Measurements from ENCODE around the gene XPR1. TPM values are rescaled to one million over a fixed set of nuclear protein-coding genes. Genes with fewer than 3 reads are reported as not detected.

XPR1 gene
- total RNA-seq, 6 experiments from 2014 or later, result 25.0 to 44.7 (median 34.0) TPM

DNA sequence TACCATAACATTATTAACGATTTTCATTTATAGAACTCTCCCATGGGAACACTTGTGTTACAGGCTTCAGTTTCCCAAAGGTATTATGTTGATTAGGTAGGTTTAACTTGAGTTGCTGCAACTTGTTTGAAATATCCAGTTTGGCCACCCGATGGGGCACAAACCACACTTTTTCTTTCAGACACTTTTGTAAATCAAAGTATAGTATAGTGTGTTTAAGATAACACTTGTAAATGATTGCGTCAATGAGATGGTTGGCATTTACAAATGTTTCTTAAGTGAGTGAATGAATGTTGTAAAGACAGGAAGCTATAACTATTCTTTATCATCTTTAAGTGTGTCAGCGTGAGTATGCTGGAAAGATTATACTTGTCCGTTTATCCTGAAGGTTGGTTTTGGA is 4.3 kb downstream of the XPR1 start:
- H3K4me3 Mint-ChIP-seq, result no peak overlapping the region
- no peaks in the 10 kb centered on the region for H3K9me3 Mint-ChIP-seq
- DNase-seq, result no peak
- no peaks in the 10 kb centered on the region for H3K27me3 Mint-ChIP-seq (ENCODE audit: insufficient read depth)
- TF ChIP-seq, protein P1, sequence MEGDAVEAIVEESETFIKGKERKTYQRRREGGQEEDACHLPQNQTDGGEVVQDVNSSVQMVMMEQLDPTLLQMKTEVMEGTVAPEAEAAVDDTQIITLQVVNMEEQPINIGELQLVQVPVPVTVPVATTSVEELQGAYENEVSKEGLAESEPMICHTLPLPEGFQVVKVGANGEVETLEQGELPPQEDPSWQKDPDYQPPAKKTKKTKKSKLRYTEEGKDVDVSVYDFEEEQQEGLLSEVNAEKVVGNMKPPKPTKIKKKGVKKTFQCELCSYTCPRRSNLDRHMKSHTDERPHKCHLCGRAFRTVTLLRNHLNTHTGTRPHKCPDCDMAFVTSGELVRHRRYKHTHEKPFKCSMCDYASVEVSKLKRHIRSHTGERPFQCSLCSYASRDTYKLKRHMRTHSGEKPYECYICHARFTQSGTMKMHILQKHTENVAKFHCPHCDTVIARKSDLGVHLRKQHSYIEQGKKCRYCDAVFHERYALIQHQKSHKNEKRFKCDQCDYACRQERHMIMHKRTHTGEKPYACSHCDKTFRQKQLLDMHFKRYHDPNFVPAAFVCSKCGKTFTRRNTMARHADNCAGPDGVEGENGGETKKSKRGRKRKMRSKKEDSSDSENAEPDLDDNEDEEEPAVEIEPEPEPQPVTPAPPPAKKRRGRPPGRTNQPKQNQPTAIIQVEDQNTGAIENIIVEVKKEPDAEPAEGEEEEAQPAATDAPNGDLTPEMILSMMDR (IDR thresholded peaks at IDR 0.05), result peak; percentile 46
- H3K27ac Mint-ChIP-seq, result no peak overlapping the region
- no peaks in the 10 kb centered on the region for H3K36me3 Mint-ChIP-seq (ENCODE audit: low read depth)
- H3K4me1 Mint-ChIP-seq (ENCODE audit: low read depth), result peaks cover 13% of the 10 kb centered on the region

DNA sequence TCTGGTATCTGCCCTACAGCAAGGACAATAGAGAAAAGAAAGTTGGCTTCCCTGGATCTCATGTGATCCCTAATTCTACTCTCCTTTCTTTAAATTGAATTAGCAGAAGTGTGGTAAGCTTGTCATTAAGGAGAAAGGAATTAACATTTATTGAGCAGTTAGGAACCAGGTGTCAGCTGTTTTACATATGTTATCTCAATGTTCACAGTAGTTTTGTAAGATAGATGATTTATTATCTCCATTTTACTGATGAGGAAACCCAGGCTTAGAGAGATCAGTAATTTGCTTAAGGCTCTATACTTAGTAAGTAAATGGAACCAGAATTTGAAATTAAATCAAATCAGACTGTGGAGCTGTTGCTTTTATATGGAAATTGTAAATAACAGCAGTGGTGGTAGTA is 8.0 kb downstream of the XPR1 start:
- Mint-ChIP-seq H3K9me3 (no peaks in the 10 kb centered on the region), H3K4me1 (ENCODE audit: low read depth) (peaks cover 21% of the 10 kb centered on the region), H3K4me3 (no peak overlapping the region), H3K36me3 (ENCODE audit: low read depth) (no peaks in the 10 kb centered on the region), H3K27me3 (ENCODE audit: insufficient read depth) (no peaks in the 10 kb centered on the region), H3K27ac (no peak overlapping the region)
- DNase-seq, result no peak
- TF ChIP-seq, protein P1 (IDR thresholded peaks at IDR 0.05), result no peak

DNA sequence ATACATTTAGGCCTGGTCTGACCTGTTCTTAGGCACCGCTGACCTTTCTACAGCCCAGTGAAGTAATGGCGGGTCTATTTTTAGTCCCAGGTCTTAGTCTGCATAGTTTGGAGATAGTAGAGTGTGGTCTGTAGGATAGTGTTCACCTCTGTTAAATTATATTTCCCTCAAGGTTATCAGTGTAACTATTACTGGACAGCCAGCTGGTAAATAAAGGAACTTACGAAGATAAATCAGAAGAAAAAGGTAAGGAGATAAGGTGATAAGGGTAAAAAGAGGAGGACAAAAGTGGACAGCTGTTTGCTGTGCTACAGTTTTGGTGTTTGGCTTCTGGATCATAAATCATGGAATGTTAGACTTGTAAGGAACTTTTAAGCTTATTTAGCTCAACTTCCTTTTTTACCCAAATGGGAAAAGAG is 8.7 kb downstream of the XPR1 start:
- peaks cover 21% of the 10 kb centered on the region for H3K4me1 Mint-ChIP-seq (ENCODE audit: low read depth)
- no peak overlapping the region for H3K4me3 Mint-ChIP-seq
- TF ChIP-seq, protein P1 (IDR thresholded peaks at IDR 0.05), result no peak
- no peaks in the 10 kb centered on the region for H3K9me3 Mint-ChIP-seq
- no peaks in the 10 kb centered on the region for H3K27me3 Mint-ChIP-seq (ENCODE audit: insufficient read depth)
- no peaks in the 10 kb centered on the region for H3K36me3 Mint-ChIP-seq (ENCODE audit: low read depth)
- no peak overlapping the region for H3K27ac Mint-ChIP-seq
- no peak for DNase-seq

DNA sequence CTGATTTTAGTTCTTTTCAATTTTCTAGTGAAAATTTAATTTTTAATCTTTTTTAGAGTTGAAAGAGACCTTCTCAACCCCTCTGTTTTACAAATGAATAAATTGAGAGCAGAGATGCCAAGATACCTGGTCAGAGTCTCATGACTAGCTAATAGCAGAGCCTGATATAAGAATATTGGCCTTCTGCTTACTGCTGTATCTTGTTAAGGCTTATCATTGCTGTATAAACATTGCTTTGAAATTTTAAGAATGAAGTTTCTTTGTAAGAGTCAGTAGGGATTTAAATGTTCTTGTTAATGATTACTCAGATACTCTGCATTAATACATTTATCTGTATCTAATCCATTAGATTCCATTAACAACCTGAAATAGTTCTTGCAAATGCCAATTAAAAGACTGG is 9.8 kb downstream of the XPR1 start:
- no peak for DNase-seq
- H3K27ac Mint-ChIP-seq, result no peak overlapping the region
- peaks cover 21% of the 10 kb centered on the region for H3K4me1 Mint-ChIP-seq (ENCODE audit: low read depth)
- no peaks in the 10 kb centered on the region for H3K27me3 Mint-ChIP-seq (ENCODE audit: insufficient read depth)
- no peak overlapping the region for H3K4me3 Mint-ChIP-seq
- no peaks in the 10 kb centered on the region for H3K36me3 Mint-ChIP-seq (ENCODE audit: low read depth)
- TF ChIP-seq, protein P1 (IDR thresholded peaks at IDR 0.05), result no peak
- no peaks in the 10 kb centered on the region for H3K9me3 Mint-ChIP-seq

DNA sequence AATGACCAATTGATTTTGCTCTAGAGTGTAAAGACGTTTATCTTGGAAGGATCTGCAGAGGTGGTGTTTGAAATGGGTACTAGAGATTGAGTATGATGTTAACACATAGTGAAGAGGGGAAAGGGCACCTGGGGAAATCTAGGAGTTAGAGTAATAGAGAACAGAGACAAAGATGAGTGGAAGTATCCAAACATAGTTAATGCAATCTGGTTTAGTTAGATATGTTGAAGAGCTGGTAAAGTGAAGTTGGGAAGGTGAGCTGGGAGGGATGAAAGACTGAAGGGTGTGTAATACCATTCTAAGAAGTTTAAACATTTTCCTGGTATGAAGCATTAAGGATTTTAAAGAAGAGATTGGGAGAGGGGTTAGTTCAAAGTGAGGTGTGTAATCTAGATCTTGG is 11.0 kb downstream of the XPR1 start:
- Mint-ChIP-seq H3K27me3 (ENCODE audit: insufficient read depth) (no peaks in the 10 kb centered on the region), H3K36me3 (ENCODE audit: low read depth) (no peaks in the 10 kb centered on the region), H3K4me3 (no peak overlapping the region), H3K9me3 (no peaks in the 10 kb centered on the region), H3K27ac (no peak overlapping the region), H3K4me1 (ENCODE audit: low read depth) (peaks cover 21% of the 10 kb centered on the region)
- DNase-seq, result no peak
- TF ChIP-seq, protein P1 (IDR thresholded peaks at IDR 0.05), result no peak

DNA sequence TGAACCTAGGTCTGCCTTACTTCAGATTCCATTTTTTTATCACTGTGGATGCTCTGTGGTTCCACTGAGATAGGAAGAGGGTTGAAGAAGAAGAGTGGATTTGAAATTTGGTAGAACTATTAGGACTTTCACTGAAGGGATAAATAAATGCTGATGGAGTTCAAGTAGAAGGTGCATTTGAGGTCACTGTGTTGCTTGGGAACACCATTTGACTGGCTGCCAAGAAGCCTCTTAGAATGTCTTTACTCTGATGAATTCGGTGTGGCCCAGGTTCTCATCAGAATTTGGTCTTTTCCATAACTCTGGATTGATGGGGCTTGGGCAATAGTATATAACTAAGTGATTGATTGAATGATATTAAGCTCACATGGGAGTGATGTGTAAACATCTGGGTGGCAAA is 11.9 kb downstream of the XPR1 start:
- Mint-ChIP-seq H3K36me3 (ENCODE audit: low read depth) (no peaks in the 10 kb centered on the region), H3K4me3 (no peak overlapping the region), H3K4me1 (ENCODE audit: low read depth) (peaks cover 21% of the 10 kb centered on the region), H3K9me3 (no peaks in the 10 kb centered on the region), H3K27ac (no peak overlapping the region), H3K27me3 (ENCODE audit: insufficient read depth) (no peaks in the 10 kb centered on the region)
- DNase-seq, result no peak
- TF ChIP-seq, protein P1 (IDR thresholded peaks at IDR 0.05), result no peak

Measured in HFFc6 (cell line).